Liver (tissue), 9 donors: ENCODE results near the gene HMG20B. TPM values are rescaled to one million over a fixed set of nuclear protein-coding genes. Genes with fewer than 3 reads are reported as not detected.

Experiments used
- DNase-seq: peaks from one replicate; pipeline ENCODE4 v3.0.0-alpha.2; 2017; ENCODE audit warnings: low spot score
- H3K27ac ChIP-seq, 2 donors: one replicate each; pipeline ENCODE4 v1.7.0; 2013; ENCODE audit warnings: inconsistent platforms in 2 of 2, low read length in 2 of 2, control low read depth in 1 of 2, low read depth in 1 of 2, mild to moderate bottlenecking in 1 of 2
- H3K27me3 ChIP-seq, 4 donors: one replicate each; pipeline versions ENCODE4 v1.6.1 to v1.7.0; 2013; ENCODE audit warnings: low read length in 3 of 4, inconsistent platforms in 1 of 4, mild to moderate bottlenecking in 1 of 4, moderate library complexity in 1 of 4; ENCODE audit not compliant: control insufficient read depth in 4 of 4, insufficient read depth in 4 of 4
- H3K36me3 ChIP-seq, 4 donors: one replicate each; pipeline versions ENCODE4 v1.6.1 to v1.7.0; 2013; ENCODE audit warnings: low read length in 3 of 4, mild to moderate bottlenecking in 3 of 4, low read depth in 1 of 4, moderate library complexity in 1 of 4; ENCODE audit not compliant: control insufficient read depth in 4 of 4, insufficient read depth in 3 of 4
- H3K4me1 ChIP-seq, 4 donors: one replicate each; pipeline versions ENCODE4 v1.6.1 to v1.7.0; 2013; ENCODE audit warnings: low read length in 3 of 4, mild to moderate bottlenecking in 3 of 4, moderate library complexity in 1 of 4; ENCODE audit not compliant: control insufficient read depth in 4 of 4, insufficient read depth in 4 of 4
- H3K4me3 ChIP-seq, 3 donors: one replicate each; pipeline versions ENCODE4 v1.6.1 to v1.7.0; 2013; ENCODE audit warnings: low read length in 3 of 3, control low read depth in 1 of 3, low read depth in 1 of 3, mild to moderate bottlenecking in 1 of 3
- H3K9ac ChIP-seq, 2 donors: one replicate each; pipeline ENCODE4 v1.7.0; 2013; ENCODE audit warnings: low read length in 2 of 2, mild to moderate bottlenecking in 2 of 2, moderate library complexity in 2 of 2, control low read depth in 1 of 2, low read depth in 1 of 2
- H3K9me3 ChIP-seq, 4 donors: one replicate each; pipeline versions ENCODE4 v1.6.1 to v1.7.0; 2013; ENCODE audit warnings: low read length in 3 of 4; ENCODE audit not compliant: control insufficient read depth in 4 of 4
- EGR1 ChIP-seq, 2 donors: IDR thresholded peaks; 2 replicates each; pipeline ENCODE4 v1.6.1; 2016 to 2018; ENCODE audit warnings: antibody characterized with exemption in 2 of 2, low read depth in 2 of 2
- FOXA1 ChIP-seq: IDR thresholded peaks from 2 replicates; pipeline ENCODE4 v1.6.1; 2016; ENCODE audit warnings: antibody characterized with exemption
- FOXA2 ChIP-seq: IDR thresholded peaks from 2 replicates; pipeline ENCODE4 v1.6.1; 2016; ENCODE audit warnings: antibody characterized with exemption
- HNF4A ChIP-seq, 2 donors: conservative IDR thresholded peaks; 2 replicates each; pipeline ENCODE4 v1.6.1; 2016; ENCODE audit warnings: antibody characterized with exemption in 2 of 2, mild to moderate bottlenecking in 2 of 2
- HNF4G ChIP-seq: IDR thresholded peaks from 2 replicates; pipeline ENCODE4 v1.6.1; 2016; ENCODE audit warnings: antibody characterized with exemption
- JUND ChIP-seq, 2 donors: IDR thresholded peaks; 2 replicates each; pipeline ENCODE4 v1.6.1; 2016; ENCODE audit warnings: antibody characterized with exemption in 2 of 2
- NR2F2 ChIP-seq: IDR thresholded peaks from 2 replicates; pipeline ENCODE4 v1.6.1; 2016; ENCODE audit warnings: antibody characterized with exemption
- RAD21 ChIP-seq, 2 donors: IDR thresholded peaks; 2 replicates each; pipeline ENCODE4 v1.6.1; 2016; ENCODE audit warnings: antibody characterized with exemption in 2 of 2, mild to moderate bottlenecking in 2 of 2
- RXRA ChIP-seq, 2 donors: IDR thresholded peaks; 2 replicates each; pipeline ENCODE4 v1.6.1; 2017 to 2018; ENCODE audit warnings: antibody characterized with exemption in 2 of 2, mild to moderate bottlenecking in 1 of 2
- SP1 ChIP-seq: IDR thresholded peaks from 2 replicates; pipeline ENCODE4 v1.6.1; 2018; ENCODE audit warnings: antibody characterized with exemption, mild to moderate bottlenecking
- TAF1 ChIP-seq: conservative IDR thresholded peaks from 2 replicates; pipeline ENCODE4 v1.6.1; 2016; ENCODE audit warnings: antibody characterized with exemption, mild to moderate bottlenecking
- YY1 ChIP-seq: IDR thresholded peaks from 2 replicates; pipeline ENCODE4 v1.6.1; 2016; ENCODE audit warnings: antibody characterized with exemption, mild to moderate bottlenecking
- WGBS: extraction: QIAGEN DNeasy Blood & Tissue Kit; methylation state at CpG from one replicate; pipeline ENCODE4 v1.1.7; 2013; 5-methylcytosine and 5-hydroxymethylcytosine counted together
- polyA plus RNA-seq, 2 donors: library from polyadenylated mRNA; stranded (reverse) in 1 of 2; unstranded in 1 of 2; fragments of 200-250 nt in 1 of 2; fragments of >200 nt in 1 of 2; fragmentation: Nextera tagmentation in 1 of 2; extraction: Ambion mirVana in 1 of 2; gene quantifications; one replicate each; pipeline versions ENCODE4 v1.2.1 to v1.2.3, GENCODE V29; 2013 to 2015
- total RNA-seq, 2 donors: library from RNA; depleted of rRNA; stranded (reverse); fragments of >200 nt; gene quantifications; one replicate each; pipeline ENCODE4 v1.2.3, GENCODE V29; 2014
- TF ChIP-seq, protein P1 (sequence below): IDR thresholded peaks from 2 replicates; pipeline ENCODE4 v1.6.1; 2016; ENCODE audit warnings: antibody characterized with exemption
- TF ChIP-seq, protein P2 (sequence below): IDR thresholded peaks from 2 replicates; pipeline ENCODE4 v1.6.1; 2016; ENCODE audit warnings: antibody characterized with exemption
- TF ChIP-seq, protein P3 (sequence below): IDR thresholded peaks from 2 replicates; pipeline ENCODE4 v1.6.1; 2016; ENCODE audit warnings: antibody characterized with exemption, mild to moderate bottlenecking
- TF ChIP-seq, protein P4 (sequence below): fragments of 150-350 bp; IDR thresholded peaks from 2 replicates; pipeline ENCODE4 v1.5.1; 2017; ENCODE audit warnings: improper control_type of control experiment, low read depth, low read length; ENCODE audit not compliant: missing input control
- TF ChIP-seq, protein P5 (sequence below): IDR thresholded peaks from 2 replicates; pipeline ENCODE4 v1.6.1; 2016; ENCODE audit warnings: antibody characterized with exemption
- donor health status: healthy.
- donor health status: healthy.
- donor health status: healthy.
- donor health status: healthy.
- donor health status: healthy.

The HMG20B gene
- total and polyA plus RNA-seq, 4 donors, result 28.6 to 35.1 (median 30.5) TPM

DNA sequence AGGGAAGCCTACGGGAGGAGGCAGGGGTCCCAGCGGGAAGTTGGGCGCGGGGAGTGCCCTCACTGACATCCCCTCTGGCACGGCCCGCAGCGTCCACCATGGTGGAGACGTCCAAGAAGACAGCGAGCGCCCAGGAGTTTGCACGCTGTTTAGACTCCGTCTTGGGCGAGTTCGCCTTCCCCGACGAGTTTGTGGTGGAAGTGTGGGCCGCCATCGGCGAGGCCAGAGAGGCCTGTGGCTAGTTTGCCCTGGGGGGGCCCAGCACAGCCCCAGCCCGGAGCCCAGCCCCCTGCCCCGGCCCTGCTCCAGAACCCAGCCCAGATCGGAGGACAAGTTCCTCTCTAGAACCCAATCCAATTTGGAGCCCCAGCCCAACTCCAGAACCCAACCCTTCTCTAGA is 17.2 kb downstream of the HMG20B start:
- no peak for TF ChIP-seq HNF4G
- no peak for TF ChIP-seq RAD21 (IDR thresholded peaks at IDR 0.05)
- TF ChIP-seq, protein P1, sequence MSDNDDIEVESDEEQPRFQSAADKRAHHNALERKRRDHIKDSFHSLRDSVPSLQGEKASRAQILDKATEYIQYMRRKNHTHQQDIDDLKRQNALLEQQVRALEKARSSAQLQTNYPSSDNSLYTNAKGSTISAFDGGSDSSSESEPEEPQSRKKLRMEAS, result no peak
- TF ChIP-seq RXRA (IDR thresholded peaks at IDR 0.05), result no peak
- TF ChIP-seq, protein P2, sequence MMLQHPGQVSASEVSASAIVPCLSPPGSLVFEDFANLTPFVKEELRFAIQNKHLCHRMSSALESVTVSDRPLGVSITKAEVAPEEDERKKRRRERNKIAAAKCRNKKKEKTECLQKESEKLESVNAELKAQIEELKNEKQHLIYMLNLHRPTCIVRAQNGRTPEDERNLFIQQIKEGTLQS, result no peak
- TF ChIP-seq, protein P3, sequence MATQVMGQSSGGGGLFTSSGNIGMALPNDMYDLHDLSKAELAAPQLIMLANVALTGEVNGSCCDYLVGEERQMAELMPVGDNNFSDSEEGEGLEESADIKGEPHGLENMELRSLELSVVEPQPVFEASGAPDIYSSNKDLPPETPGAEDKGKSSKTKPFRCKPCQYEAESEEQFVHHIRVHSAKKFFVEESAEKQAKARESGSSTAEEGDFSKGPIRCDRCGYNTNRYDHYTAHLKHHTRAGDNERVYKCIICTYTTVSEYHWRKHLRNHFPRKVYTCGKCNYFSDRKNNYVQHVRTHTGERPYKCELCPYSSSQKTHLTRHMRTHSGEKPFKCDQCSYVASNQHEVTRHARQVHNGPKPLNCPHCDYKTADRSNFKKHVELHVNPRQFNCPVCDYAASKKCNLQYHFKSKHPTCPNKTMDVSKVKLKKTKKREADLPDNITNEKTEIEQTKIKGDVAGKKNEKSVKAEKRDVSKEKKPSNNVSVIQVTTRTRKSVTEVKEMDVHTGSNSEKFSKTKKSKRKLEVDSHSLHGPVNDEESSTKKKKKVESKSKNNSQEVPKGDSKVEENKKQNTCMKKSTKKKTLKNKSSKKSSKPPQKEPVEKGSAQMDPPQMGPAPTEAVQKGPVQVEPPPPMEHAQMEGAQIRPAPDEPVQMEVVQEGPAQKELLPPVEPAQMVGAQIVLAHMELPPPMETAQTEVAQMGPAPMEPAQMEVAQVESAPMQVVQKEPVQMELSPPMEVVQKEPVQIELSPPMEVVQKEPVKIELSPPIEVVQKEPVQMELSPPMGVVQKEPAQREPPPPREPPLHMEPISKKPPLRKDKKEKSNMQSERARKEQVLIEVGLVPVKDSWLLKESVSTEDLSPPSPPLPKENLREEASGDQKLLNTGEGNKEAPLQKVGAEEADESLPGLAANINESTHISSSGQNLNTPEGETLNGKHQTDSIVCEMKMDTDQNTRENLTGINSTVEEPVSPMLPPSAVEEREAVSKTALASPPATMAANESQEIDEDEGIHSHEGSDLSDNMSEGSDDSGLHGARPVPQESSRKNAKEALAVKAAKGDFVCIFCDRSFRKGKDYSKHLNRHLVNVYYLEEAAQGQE, result no peak
- TF ChIP-seq FOXA2, result no peak
- TF ChIP-seq NR2F2, result no peak
- no peak overlapping the region for H3K9ac ChIP-seq
- no peaks in the 10 kb centered on the region for H3K9me3 ChIP-seq
- H3K4me1 ChIP-seq, result peaks cover 0 to 6% (median 3%) of the 10 kb centered on the region in 4 donors
- 95% methylated on average over 22 of the region's 22 CpGs for WGBS
- H3K27me3 ChIP-seq, result no peaks in the 10 kb centered on the region
- H3K36me3 ChIP-seq, result no peaks in the 10 kb centered on the region
- no peak overlapping the region for H3K27ac ChIP-seq
- no peak for DNase-seq
- H3K4me3 ChIP-seq, result no peak overlapping the region

DNA sequence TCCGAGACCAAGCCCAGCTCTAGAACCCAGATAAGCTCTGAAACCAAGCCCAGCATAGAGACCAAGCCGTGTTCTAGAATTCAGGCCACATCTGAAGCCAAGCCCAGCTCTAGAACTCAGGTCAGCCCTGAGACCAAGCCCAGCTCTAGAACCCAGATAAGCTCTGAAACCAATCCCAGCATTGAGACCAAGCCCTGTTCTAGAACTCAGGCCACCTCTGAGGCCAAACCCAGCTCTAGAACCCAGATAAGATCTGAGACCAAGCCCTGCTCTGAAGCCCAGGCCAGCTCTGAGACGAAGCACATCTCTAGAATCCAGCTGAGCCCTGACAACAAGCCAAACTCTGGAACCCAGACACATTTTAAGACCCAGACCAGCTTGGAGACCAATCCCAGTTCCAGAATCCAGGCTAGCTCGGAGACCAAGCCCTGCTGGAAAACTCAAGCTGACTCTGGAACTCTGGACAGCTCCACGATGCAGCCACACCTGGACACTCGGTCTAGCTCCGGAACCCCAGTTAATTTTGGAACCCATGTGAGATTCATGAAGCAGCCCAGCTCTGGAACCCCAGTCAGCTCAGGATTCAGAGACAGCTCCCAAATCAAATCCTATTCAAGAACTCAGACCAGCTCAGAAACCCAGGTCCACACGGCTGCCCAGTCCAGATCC is 18.4 kb downstream of the HMG20B start:
- Histone ChIP-seq H3K4me1 (peaks cover 0 to 6% (median 3%) of the 10 kb centered on the region in 4 donors), H3K9ac (no peak overlapping the region), H3K27ac (no peak overlapping the region), H3K9me3 (no peaks in the 10 kb centered on the region), H3K4me3 (no peak overlapping the region), H3K36me3 (no peaks in the 10 kb centered on the region), H3K27me3 (no peaks in the 10 kb centered on the region)
- WGBS, result 95% methylated on average over 8 of the region's 8 CpGs
- no peak for DNase-seq
- TF ChIP-seq JUND (IDR thresholded peaks at IDR 0.05) (no peak), HNF4G (no peak), SP1 (no peak), FOXA2 (no peak), FOXA1 (no peak), NR2F2 (no peak), HNF4A (conservative IDR thresholded peaks at IDR 0.05) (no peak), EGR1 (IDR thresholded peaks at IDR 0.05; ENCODE audit: low read depth in 2 of 2) (no peak), YY1 (no peak), TAF1 (no peak)
- TF ChIP-seq, protein P4, sequence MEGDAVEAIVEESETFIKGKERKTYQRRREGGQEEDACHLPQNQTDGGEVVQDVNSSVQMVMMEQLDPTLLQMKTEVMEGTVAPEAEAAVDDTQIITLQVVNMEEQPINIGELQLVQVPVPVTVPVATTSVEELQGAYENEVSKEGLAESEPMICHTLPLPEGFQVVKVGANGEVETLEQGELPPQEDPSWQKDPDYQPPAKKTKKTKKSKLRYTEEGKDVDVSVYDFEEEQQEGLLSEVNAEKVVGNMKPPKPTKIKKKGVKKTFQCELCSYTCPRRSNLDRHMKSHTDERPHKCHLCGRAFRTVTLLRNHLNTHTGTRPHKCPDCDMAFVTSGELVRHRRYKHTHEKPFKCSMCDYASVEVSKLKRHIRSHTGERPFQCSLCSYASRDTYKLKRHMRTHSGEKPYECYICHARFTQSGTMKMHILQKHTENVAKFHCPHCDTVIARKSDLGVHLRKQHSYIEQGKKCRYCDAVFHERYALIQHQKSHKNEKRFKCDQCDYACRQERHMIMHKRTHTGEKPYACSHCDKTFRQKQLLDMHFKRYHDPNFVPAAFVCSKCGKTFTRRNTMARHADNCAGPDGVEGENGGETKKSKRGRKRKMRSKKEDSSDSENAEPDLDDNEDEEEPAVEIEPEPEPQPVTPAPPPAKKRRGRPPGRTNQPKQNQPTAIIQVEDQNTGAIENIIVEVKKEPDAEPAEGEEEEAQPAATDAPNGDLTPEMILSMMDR, result no peak
- TF ChIP-seq, protein P5, sequence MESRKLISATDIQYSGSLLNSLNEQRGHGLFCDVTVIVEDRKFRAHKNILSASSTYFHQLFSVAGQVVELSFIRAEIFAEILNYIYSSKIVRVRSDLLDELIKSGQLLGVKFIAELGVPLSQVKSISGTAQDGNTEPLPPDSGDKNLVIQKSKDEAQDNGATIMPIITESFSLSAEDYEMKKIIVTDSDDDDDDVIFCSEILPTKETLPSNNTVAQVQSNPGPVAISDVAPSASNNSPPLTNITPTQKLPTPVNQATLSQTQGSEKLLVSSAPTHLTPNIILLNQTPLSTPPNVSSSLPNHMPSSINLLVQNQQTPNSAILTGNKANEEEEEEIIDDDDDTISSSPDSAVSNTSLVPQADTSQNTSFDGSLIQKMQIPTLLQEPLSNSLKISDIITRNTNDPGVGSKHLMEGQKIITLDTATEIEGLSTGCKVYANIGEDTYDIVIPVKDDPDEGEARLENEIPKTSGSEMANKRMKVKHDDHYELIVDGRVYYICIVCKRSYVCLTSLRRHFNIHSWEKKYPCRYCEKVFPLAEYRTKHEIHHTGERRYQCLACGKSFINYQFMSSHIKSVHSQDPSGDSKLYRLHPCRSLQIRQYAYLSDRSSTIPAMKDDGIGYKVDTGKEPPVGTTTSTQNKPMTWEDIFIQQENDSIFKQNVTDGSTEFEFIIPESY, result no peak
- TF ChIP-seq, protein P2, result no peak
- TF ChIP-seq, protein P1, result no peak
